ENCODE results near the gene ZNF674.

The ZNF674 gene

GRCh38 chrX:46477435-46477834 is 67.8 kb downstream of the ZNF674 start:
- no peak overlapping the region for H2BK5ac ChIP-seq (ENCODE audit: low read length)
- no peak for DNase-seq (ENCODE audit: low spot score)
- no peak overlapping the region for H3K4ac ChIP-seq (ENCODE audit: low read length)
- no CpG with 5 or more reads among the region's 2 CpGs for WGBS, 2 donors (ENCODE audit: extremely low coverage in 2 of 2, insufficient read length in 2 of 2, insufficient replicate concordance in 1 of 2)
- no peak overlapping the region for H3K9ac ChIP-seq (ENCODE audit: low read depth, low read length, poor library complexity)
- no peak overlapping the region for H3K4me2 ChIP-seq (ENCODE audit: insufficient read depth, low read length, poor library complexity, severe bottlenecking)
- no peak overlapping the region for H3K23ac ChIP-seq (ENCODE audit: low read depth, low read length, poor library complexity)
- H3K9me3 ChIP-seq (replicated peaks in 1 of 2; ENCODE audit: control insufficient read depth in 2 of 2, insufficient read depth in 1 of 2, low read depth in 1 of 2, low read length in 2 of 2), result peaks cover 0 to 4% of the 10 kb centered on the region in 2 donors
- no peaks in the 10 kb centered on the region for H3K79me1 ChIP-seq (ENCODE audit: low read depth, low read length)
- H2AFZ ChIP-seq (ENCODE audit: low read length), result no peak overlapping the region
- H2BK15ac ChIP-seq (ENCODE audit: low read length), result no peak overlapping the region
- H2BK120ac ChIP-seq (ENCODE audit: low read depth, low read length), result no peak overlapping the region
- H3K4me3 ChIP-seq (ENCODE audit: low read length in 2 of 2), result no peak overlapping the region
- H3K36me3 ChIP-seq (replicated peaks in 1 of 2; ENCODE audit: control insufficient read depth in 2 of 2, insufficient read depth in 2 of 2, low read length in 2 of 2), result peaks cover 0 to 12% of the 10 kb centered on the region in 2 donors
- H4K8ac ChIP-seq (ENCODE audit: low read depth, low read length), result no peak overlapping the region
- H3K18ac ChIP-seq (ENCODE audit: low read length), result no peak overlapping the region
- H3K27me3 ChIP-seq (ENCODE audit: control insufficient read depth in 3 of 3, insufficient read depth in 3 of 3, low read depth in 1 of 3, low read length in 3 of 3), result no peaks in the 10 kb centered on the region
- H3K27ac ChIP-seq (replicated peaks; ENCODE audit: low read length), result no peak overlapping the region
- H3K4me1 ChIP-seq (ENCODE audit: control insufficient read depth in 2 of 2, insufficient read depth in 1 of 2, low read depth in 1 of 2, low read length in 2 of 2), result no peaks in the 10 kb centered on the region
- no peak overlapping the region for H2AK5ac ChIP-seq (ENCODE audit: low read depth, low read length)
- H3K14ac ChIP-seq (ENCODE audit: low read length), result no peak overlapping the region
- H4K91ac ChIP-seq (ENCODE audit: low read depth, low read length, poor library complexity), result no peak overlapping the region
- no peak overlapping the region for H2BK12ac ChIP-seq (ENCODE audit: low read length)

GRCh38 chrX:46465203-46465602 is 80.0 kb downstream of the ZNF674 start:
- Histone ChIP-seq H4K8ac (ENCODE audit: low read depth, low read length) (no peak overlapping the region), H3K79me1 (ENCODE audit: low read depth, low read length) (no peaks in the 10 kb centered on the region), H3K36me3 (replicated peaks in 1 of 2; ENCODE audit: control insufficient read depth in 2 of 2, insufficient read depth in 2 of 2, low read length in 2 of 2) (peaks cover 0 to 66% of the 10 kb centered on the region in 2 donors), H2BK15ac (ENCODE audit: low read length) (no peak overlapping the region), H3K18ac (ENCODE audit: low read length) (no peak overlapping the region), H3K9me3 (replicated peaks in 1 of 2; ENCODE audit: control insufficient read depth in 2 of 2, insufficient read depth in 1 of 2, low read depth in 1 of 2, low read length in 2 of 2) (peaks cover 0 to 17% of the 10 kb centered on the region in 2 donors), H2BK5ac (ENCODE audit: low read length) (no peak overlapping the region), H3K4me2 (ENCODE audit: insufficient read depth, low read length, poor library complexity, severe bottlenecking) (no peak overlapping the region), H3K4ac (ENCODE audit: low read length) (no peak overlapping the region), H2BK120ac (ENCODE audit: low read depth, low read length) (no peak overlapping the region), H3K23ac (ENCODE audit: low read depth, low read length, poor library complexity) (no peak overlapping the region), H2AFZ (ENCODE audit: low read length) (no peak overlapping the region), H3K9ac (ENCODE audit: low read depth, low read length, poor library complexity) (no peak overlapping the region), H3K27ac (replicated peaks; ENCODE audit: low read length) (no peak overlapping the region), H3K14ac (ENCODE audit: low read length) (no peak overlapping the region), H3K27me3 (ENCODE audit: control insufficient read depth in 3 of 3, insufficient read depth in 3 of 3, low read depth in 1 of 3, low read length in 3 of 3) (no peaks in the 10 kb centered on the region), H2BK12ac (ENCODE audit: low read length) (no peak overlapping the region), H4K91ac (ENCODE audit: low read depth, low read length, poor library complexity) (no peak overlapping the region), H3K4me1 (ENCODE audit: control insufficient read depth in 2 of 2, insufficient read depth in 1 of 2, low read depth in 1 of 2, low read length in 2 of 2) (peaks cover 0 to 3% of the 10 kb centered on the region in 2 donors), H2AK5ac (ENCODE audit: low read depth, low read length) (no peak overlapping the region), H3K4me3 (ENCODE audit: low read length in 2 of 2) (no peak overlapping the region)
- no peak for DNase-seq (ENCODE audit: low spot score)
- no CpG with 5 or more reads among the region's 1 CpG for WGBS, 2 donors (ENCODE audit: extremely low coverage in 2 of 2, insufficient read length in 2 of 2, insufficient replicate concordance in 1 of 2)

- Histone ChIP-seq H3K4ac (ENCODE audit: low read length) (no peak overlapping the region), H4K8ac (ENCODE audit: low read depth, low read length) (no peak overlapping the region), H3K27me3 (ENCODE audit: control insufficient read depth in 3 of 3, insufficient read depth in 3 of 3, low read depth in 1 of 3, low read length in 3 of 3) (no peaks in the 10 kb centered on the region), H3K4me2 (ENCODE audit: insufficient read depth, low read length, poor library complexity, severe bottlenecking) (no peak overlapping the region), H3K27ac (replicated peaks; ENCODE audit: low read length) (no peak overlapping the region), H4K91ac (ENCODE audit: low read depth, low read length, poor library complexity) (no peak overlapping the region), H3K18ac (ENCODE audit: low read length) (no peak overlapping the region), H3K4me3 (ENCODE audit: low read length in 2 of 2) (no peak overlapping the region), H3K4me1 (ENCODE audit: control insufficient read depth in 2 of 2, insufficient read depth in 1 of 2, low read depth in 1 of 2, low read length in 2 of 2) (peaks cover 0 to 3% of the 10 kb centered on the region in 2 donors), H2BK12ac (ENCODE audit: low read length) (no peak overlapping the region), H3K79me1 (ENCODE audit: low read depth, low read length) (no peaks in the 10 kb centered on the region), H2AK5ac (ENCODE audit: low read depth, low read length) (no peak overlapping the region), H3K36me3 (replicated peaks in 1 of 2; ENCODE audit: control insufficient read depth in 2 of 2, insufficient read depth in 2 of 2, low read length in 2 of 2) (peaks cover 0 to 54% of the 10 kb centered on the region in 2 donors), H2BK120ac (ENCODE audit: low read depth, low read length) (no peak overlapping the region), H2BK5ac (ENCODE audit: low read length) (no peak overlapping the region), H3K14ac (ENCODE audit: low read length) (no peak overlapping the region), H3K9me3 (replicated peaks in 1 of 2; ENCODE audit: control insufficient read depth in 2 of 2, insufficient read depth in 1 of 2, low read depth in 1 of 2, low read length in 2 of 2) (peaks cover 0 to 5% of the 10 kb centered on the region in 2 donors), H3K23ac (ENCODE audit: low read depth, low read length, poor library complexity) (no peak overlapping the region), H3K9ac (ENCODE audit: low read depth, low read length, poor library complexity) (no peak overlapping the region), H2BK15ac (ENCODE audit: low read length) (no peak overlapping the region), H2AFZ (ENCODE audit: low read length) (no peak overlapping the region)
- 100% methylated on average over 1 of the region's 3 CpGs for WGBS, 2 donors (ENCODE audit: extremely low coverage in 2 of 2, insufficient read length in 2 of 2, insufficient replicate concordance in 1 of 2)
- DNase-seq (ENCODE audit: low spot score), result no peak
Observed at GRCh38 chrX:46463682-46464081, 81.5 kb downstream of the ZNF674 start.

- H3K4ac ChIP-seq (ENCODE audit: low read length), result no peak overlapping the region
- no peak overlapping the region for H3K27ac ChIP-seq (replicated peaks; ENCODE audit: low read length)
- H4K91ac ChIP-seq (ENCODE audit: low read depth, low read length, poor library complexity), result no peak overlapping the region
- no peak overlapping the region for H3K14ac ChIP-seq (ENCODE audit: low read length)
- no peak overlapping the region for H2AK5ac ChIP-seq (ENCODE audit: low read depth, low read length)
- H3K4me3 ChIP-seq (ENCODE audit: low read length in 2 of 2), result no peak overlapping the region
- H2BK15ac ChIP-seq (ENCODE audit: low read length), result no peak overlapping the region
- DNase-seq (ENCODE audit: low spot score), result no peak
- no peak overlapping the region for H3K18ac ChIP-seq (ENCODE audit: low read length)
- no peak overlapping the region for H2BK120ac ChIP-seq (ENCODE audit: low read depth, low read length)
- H2BK12ac ChIP-seq (ENCODE audit: low read length), result no peak overlapping the region
- H3K36me3 ChIP-seq (replicated peaks in 1 of 2; ENCODE audit: control insufficient read depth in 2 of 2, insufficient read depth in 2 of 2, low read length in 2 of 2), result peaks cover 0 to 37% of the 10 kb centered on the region in 2 donors
- H3K9ac ChIP-seq (ENCODE audit: low read depth, low read length, poor library complexity), result no peak overlapping the region
- H3K23ac ChIP-seq (ENCODE audit: low read depth, low read length, poor library complexity), result no peak overlapping the region
- H3K27me3 ChIP-seq (ENCODE audit: control insufficient read depth in 3 of 3, insufficient read depth in 3 of 3, low read depth in 1 of 3, low read length in 3 of 3), result no peaks in the 10 kb centered on the region
- H3K79me1 ChIP-seq (ENCODE audit: low read depth, low read length), result no peaks in the 10 kb centered on the region
- H3K4me2 ChIP-seq (ENCODE audit: insufficient read depth, low read length, poor library complexity, severe bottlenecking), result no peak overlapping the region
- no peak overlapping the region for H2AFZ ChIP-seq (ENCODE audit: low read length)
- no peaks in the 10 kb centered on the region for H3K9me3 ChIP-seq (replicated peaks in 1 of 2; ENCODE audit: control insufficient read depth in 2 of 2, insufficient read depth in 1 of 2, low read depth in 1 of 2, low read length in 2 of 2)
- H2BK5ac ChIP-seq (ENCODE audit: low read length), result no peak overlapping the region
- H4K8ac ChIP-seq (ENCODE audit: low read depth, low read length), result no peak overlapping the region
- WGBS, 2 donors (ENCODE audit: extremely low coverage in 2 of 2, insufficient read length in 2 of 2, insufficient replicate concordance in 1 of 2), result no CpG with 5 or more reads among the region's 2 CpGs
- peaks cover 0 to 3% of the 10 kb centered on the region in 2 donors for H3K4me1 ChIP-seq (ENCODE audit: control insufficient read depth in 2 of 2, insufficient read depth in 1 of 2, low read depth in 1 of 2, low read length in 2 of 2)
Observed at GRCh38 chrX:46461660-46462191, 83.5 kb downstream of the ZNF674 start.
